GM20000 (cell line): ENCODE measurements around the gene PSMC5.
"Not testable (repeated sequence)": the region's sequence is repeated elsewhere in the genome, so short reads cannot be mapped to it uniquely, and the experiment has no call there.

Experiments used
- DNase-seq: peaks from one replicate; pipeline ENCODE4 v3.0.0; 2012; ENCODE audit warnings: low spot score
- CTCF ChIP-seq: IDR thresholded peaks from 2 replicates; pipeline ENCODE4 v1.5.1; 2012; ENCODE audit warnings: mild to moderate bottlenecking, control low read depth; ENCODE audit errors: extremely low read depth, missing control alignments

The PSMC5 gene

GRCh38 chr17:63848834-63849689 lies 21.8 kb downstream of the PSMC5 start:
- peak; percentile 96 for DNase-seq
- peak; percentile 83 for TF ChIP-seq CTCF

GRCh38 chr17:63850401-63850800 lies 23.2 kb downstream of the PSMC5 start:
- TF ChIP-seq CTCF: no peak

DNA sequence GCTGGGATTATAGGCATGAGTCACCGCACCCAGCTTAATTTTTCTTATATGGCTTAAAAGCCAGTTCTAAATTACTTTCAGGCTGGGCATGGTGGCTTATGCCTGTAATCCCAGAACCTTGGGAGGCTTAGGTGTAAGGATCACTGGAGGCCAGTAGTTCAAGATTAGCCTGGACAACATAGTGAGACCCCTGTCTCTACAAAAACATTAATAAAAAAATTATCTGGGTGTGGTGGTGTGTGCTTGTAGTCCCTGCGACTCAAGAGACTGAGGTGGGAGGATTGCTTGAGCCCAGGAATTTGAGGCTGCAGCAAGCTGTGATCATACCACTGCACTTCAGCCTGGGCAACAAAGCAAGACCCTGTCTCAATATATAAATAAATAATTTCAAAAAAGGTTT lies 26.0 kb downstream of the PSMC5 start:
- TF ChIP-seq CTCF: no peak
- DNase-seq: no peak

More at GRCh38 chr17:63850401-63850800, 23.2 kb downstream of the PSMC5 start:
- no peak for DNase-seq

- no peak for DNase-seq
- TF ChIP-seq CTCF: no peak
Measured at GRCh38 chr17:63854709-63855108, 27.5 kb downstream of the PSMC5 start.

DNA sequence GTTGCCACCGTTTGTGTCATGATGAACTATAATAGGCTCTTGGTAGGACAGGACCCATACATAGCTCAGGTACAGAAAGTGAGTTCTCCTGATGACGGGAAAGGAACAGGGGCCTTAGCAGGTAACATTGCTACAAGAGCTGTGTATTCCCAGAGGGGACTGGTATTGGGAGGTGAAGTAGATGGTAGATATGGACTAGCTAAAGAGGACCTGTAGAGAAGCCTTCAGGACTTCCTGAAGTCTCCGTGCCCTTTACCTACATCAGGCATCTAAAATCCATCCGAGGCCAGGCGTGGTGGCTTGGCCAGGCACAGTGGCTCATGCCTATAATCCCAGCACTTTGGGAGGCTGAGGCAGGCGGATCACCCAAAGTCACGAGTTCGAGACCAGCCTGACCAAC lies 28.0 kb downstream of the PSMC5 start:
- TF ChIP-seq CTCF: no peak
- DNase-seq: no peak

DNA sequence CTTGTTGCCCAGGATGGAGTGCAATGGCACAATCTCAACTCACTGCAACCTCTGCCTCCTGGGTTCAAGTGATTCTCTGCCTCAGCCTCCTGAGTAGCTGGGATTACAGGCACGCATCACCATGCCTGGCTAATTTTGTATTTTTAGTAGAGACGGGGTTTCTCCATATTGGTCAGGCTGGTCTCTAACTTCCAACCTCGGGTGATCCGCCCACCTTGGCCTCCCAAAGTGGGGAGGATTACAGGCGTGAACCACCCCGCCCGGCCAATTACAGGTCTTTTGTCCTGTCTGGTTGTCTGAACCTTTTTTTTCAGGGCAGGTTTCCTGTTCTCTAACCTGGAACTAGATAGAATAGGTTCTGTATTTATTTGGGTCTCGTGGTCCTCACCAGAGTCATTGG lies 29.2 kb downstream of the PSMC5 start:
- DNase-seq: not testable (repeated sequence)

GRCh38 chr17:63859257-63859656 lies 32.0 kb downstream of the PSMC5 start:
- no peak for TF ChIP-seq CTCF
- DNase-seq: no peak

GRCh38 chr17:63866625-63867024 lies 39.4 kb downstream of the PSMC5 start:
- DNase-seq: not testable (repeated sequence)

DNA sequence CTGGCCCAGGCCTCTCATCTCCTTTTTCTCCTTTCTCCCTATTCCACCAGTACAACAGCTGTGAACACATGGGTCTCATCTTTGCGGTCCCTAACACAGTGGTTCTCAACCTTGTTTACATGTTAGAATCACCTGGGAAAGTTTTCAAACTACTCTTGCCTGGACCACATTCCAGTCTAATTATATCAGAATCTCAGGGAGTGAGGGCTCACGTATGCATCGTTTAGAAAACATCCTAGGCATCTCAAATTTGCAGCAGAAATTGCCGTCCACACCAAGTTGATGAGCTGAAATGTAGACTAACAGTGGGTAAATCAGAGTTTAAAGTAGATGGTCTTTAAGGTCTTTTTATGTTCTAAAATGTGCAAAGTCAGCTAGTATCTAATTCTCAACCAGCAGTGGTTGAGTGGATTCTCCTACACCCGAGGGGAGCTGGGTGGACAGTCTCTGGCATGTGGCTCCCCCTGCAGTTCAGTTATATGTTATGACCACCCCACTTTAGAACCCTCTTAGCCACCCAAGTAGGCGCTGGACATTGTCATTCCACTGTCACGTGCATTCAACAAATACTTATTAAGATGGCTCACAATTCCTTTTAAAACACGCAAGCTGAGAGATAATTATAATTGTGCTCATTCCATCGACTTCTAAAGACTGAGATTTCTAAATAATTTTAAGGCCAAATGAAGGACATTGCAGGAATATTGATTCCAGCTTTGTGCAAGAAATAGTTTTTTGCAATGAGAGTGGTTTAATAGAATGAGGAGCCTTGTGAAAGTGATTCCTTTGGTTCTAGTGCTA lies 42.5 kb downstream of the PSMC5 start:
- not testable (repeated sequence) for DNase-seq

GRCh38 chr17:63870292-63870665 lies 43.0 kb downstream of the PSMC5 start:
- not testable (repeated sequence) for DNase-seq

DNA sequence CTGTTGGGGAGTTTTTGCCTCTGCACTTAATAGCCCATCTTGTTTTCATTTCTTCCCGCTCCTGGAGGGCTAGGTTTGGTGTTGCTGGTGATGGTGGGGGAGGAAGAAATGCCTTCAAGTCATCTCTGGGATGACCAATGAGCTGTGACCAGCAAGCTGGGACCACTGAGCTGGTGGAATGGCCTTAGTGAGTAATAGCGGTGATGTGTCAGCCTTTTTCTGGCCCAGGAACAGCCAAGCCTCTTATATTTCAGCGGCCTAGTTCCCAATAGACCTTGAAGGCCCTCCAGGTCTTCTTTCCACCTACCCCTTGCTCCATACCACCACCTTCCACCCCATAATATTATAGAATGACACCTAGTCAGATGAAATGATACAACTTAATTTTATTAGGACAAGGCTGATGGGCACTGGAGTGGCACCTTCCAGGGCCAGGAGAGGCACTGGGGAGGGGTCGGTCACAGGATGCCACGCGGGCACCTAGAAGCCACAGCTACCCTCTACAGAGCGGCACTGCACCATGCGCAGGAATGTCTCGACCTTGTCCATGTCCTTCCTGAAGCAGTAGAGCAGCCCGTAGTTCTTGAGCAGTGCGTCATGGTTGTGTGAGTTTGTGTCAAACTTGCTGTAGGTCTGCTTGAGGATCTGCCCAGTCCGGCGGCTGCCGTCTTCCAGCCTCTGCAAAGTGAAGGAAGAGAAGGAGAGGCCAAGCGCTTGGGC lies 44.6 kb downstream of the PSMC5 start:
- DNase-seq: not testable (repeated sequence)

GRCh38 chr17:63873577-63873976 lies 46.3 kb downstream of the PSMC5 start, which contains the start of gene CSH2:
CSH2 (minus strand) TSS chr17:63873677; CDS start chr17:63873614, 63 bp downstream.
- not testable (repeated sequence) for DNase-seq
